Kidney (tissue), 14 donors: ENCODE data around the gene CAMK2A. TPM values are rescaled to one million over a fixed set of nuclear protein-coding genes. Genes with fewer than 3 reads are reported as not detected.

ENCODE experiments used
- DNase-seq, 5 donors: peaks; one replicate each; pipeline ENCODE4 v3.0.0-alpha.2; 2013 to 2020
- FAIRE-seq: peaks from 2 replicates; lab custom pipeline; 2012; peaks lifted over from hg19 to GRCh38; lab: Jason Lieb, UNC
- H3K27ac ChIP-seq, 2 donors: one replicate each; pipeline ENCODE4 v1.7.0; 2013; ENCODE audit warnings: low read depth in 2 of 2, low read length in 2 of 2, inconsistent platforms in 1 of 2
- H3K27me3 ChIP-seq: one replicate; pipeline ENCODE4 v1.7.1; 2013; ENCODE audit warnings: low read length, inconsistent platforms; ENCODE audit not compliant: control insufficient read depth, insufficient read depth
- H3K36me3 ChIP-seq, 3 donors: one replicate each; pipeline versions ENCODE4 v1.7.0 to v1.7.1; 2013; ENCODE audit warnings: low read length in 3 of 3, control low read depth in 1 of 3, inconsistent platforms in 1 of 3; ENCODE audit not compliant: insufficient read depth in 3 of 3, control insufficient read depth in 2 of 3
- H3K4me1 ChIP-seq, 3 donors: one replicate each; pipeline versions ENCODE4 v1.7.0 to v1.7.1; 2013; ENCODE audit warnings: low read length in 3 of 3, inconsistent platforms in 1 of 3, low read depth in 1 of 3; ENCODE audit not compliant: control insufficient read depth in 2 of 3, insufficient read depth in 2 of 3
- H3K4me3 ChIP-seq, 3 donors: one replicate each; pipeline versions ENCODE4 v1.7.0 to v1.8.1; 2013; ENCODE audit warnings: low read length in 3 of 3, control low read depth in 1 of 3, inconsistent platforms in 1 of 3
- H3K9ac ChIP-seq, 3 donors: one replicate each; pipeline versions ENCODE4 v1.7.0 to v1.7.1; 2013; ENCODE audit warnings: low read length in 3 of 3, control low read depth in 1 of 3, inconsistent platforms in 1 of 3
- H3K9me3 ChIP-seq, 3 donors: one replicate each; pipeline versions ENCODE4 v1.7.0 to v1.7.1; 2013; ENCODE audit warnings: low read length in 3 of 3, control low read depth in 1 of 3, inconsistent platforms in 1 of 3; ENCODE audit not compliant: control insufficient read depth in 2 of 3, insufficient read depth in 1 of 3
- intact Hi-C: fragments of 100-400 bp; cut with DNase I; formaldehyde crosslinking; loops from one replicate; pipeline ENCODE4 v1.11.1; 2022
- polyA plus RNA-seq: library from polyadenylated mRNA; stranded (reverse); fragments of 350-450 nt; fragmentation: Illumina TruSeq; extraction: RNeasy Lipid Tissue Mini Kit (QIAGEN cat#74804); gene quantifications from one replicate; pipeline ENCODE4 v1.2.3, GENCODE V29; 2014; ENCODE audit warnings: low read depth, low replicate concordance; ENCODE audit not compliant: insufficient read depth
- total RNA-seq: library from RNA; stranded (reverse); fragmentation: NEBNext Ultra II Directional; extraction: Animal tissue kit (Norgen Biotek cat#: 25700); gene quantifications from one replicate; pipeline ENCODE4 v1.2.1, GENCODE V29; 2021
- TF ChIP-seq, protein P1 (sequence below): IDR thresholded peaks from 3 replicates; pipeline ENCODE4 v1.5.1; 2012; ENCODE audit warnings: mild to moderate bottlenecking, moderate library complexity, borderline replicate concordance; ENCODE audit not compliant: insufficient read depth; ENCODE audit errors: extremely low read depth
- donor health status: control.
- donor health status: control.
- donor health status: control.
- donor health status: control.
- donor health status: control.
- donor health status: DM: yes; HTN: yes; CAD: no.
- donor health status: Normal renal cell carcinoma (clear cell type).

Gene CAMK2A
- total and polyA plus RNA-seq, 2 donors from 2014 or later = 0.28 to 0.90 TPM

DNA sequence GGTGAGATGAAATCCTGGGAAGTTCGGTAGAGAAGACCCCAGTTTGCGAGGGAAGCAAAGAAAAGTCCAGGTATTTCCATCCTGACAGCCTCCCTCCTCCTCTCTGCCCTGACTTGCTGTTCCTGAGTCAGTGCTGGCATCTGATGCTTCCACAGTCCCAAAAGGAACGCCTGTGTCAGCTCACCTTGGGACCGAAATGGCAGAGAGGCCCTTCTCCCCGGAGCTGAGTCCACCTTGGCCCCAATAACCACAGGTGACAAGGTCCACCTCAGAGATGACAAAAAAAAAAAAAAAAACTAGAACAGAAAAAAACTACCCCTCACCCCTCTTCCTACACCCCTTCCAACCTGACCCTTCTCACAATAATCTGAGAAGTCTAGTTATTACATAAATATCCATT is 68.1 kb downstream of the CAMK2A start:
- no peak overlapping the region for H3K4me3 ChIP-seq
- no peak for FAIRE-seq
- TF ChIP-seq, protein P1, sequence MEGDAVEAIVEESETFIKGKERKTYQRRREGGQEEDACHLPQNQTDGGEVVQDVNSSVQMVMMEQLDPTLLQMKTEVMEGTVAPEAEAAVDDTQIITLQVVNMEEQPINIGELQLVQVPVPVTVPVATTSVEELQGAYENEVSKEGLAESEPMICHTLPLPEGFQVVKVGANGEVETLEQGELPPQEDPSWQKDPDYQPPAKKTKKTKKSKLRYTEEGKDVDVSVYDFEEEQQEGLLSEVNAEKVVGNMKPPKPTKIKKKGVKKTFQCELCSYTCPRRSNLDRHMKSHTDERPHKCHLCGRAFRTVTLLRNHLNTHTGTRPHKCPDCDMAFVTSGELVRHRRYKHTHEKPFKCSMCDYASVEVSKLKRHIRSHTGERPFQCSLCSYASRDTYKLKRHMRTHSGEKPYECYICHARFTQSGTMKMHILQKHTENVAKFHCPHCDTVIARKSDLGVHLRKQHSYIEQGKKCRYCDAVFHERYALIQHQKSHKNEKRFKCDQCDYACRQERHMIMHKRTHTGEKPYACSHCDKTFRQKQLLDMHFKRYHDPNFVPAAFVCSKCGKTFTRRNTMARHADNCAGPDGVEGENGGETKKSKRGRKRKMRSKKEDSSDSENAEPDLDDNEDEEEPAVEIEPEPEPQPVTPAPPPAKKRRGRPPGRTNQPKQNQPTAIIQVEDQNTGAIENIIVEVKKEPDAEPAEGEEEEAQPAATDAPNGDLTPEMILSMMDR = no peak
- no peak for DNase-seq
- H3K9ac ChIP-seq = no peak overlapping the region
- no peaks in the 10 kb centered on the region for H3K27me3 ChIP-seq
- H3K9me3 ChIP-seq = no peaks in the 10 kb centered on the region
- H3K27ac ChIP-seq = no peak overlapping the region
- H3K4me1 ChIP-seq = no peaks in the 10 kb centered on the region
- intact Hi-C loops = no loop called here
- H3K36me3 ChIP-seq = no peaks in the 10 kb centered on the region

DNA sequence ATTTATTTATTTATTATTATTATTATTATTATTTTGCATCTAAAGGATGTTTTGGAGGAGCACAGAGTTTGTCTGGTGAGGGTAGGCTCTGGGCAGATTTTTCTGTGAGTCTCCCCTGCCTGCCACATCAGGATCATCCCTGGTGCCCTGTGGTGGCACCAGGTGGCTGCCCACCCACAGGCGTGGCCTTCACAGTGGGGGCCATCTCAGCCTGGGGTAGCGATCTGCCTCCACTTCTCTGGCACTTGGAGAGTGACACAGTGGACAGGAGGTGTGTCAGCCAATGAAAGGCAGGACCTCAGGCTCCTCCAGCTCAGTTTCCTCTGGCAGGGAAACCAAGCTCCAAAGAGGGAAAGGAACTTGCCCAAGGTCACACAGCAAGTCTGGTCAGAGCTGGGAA is 69.7 kb downstream of the CAMK2A start:
- intact Hi-C loops = no loop called here
- FAIRE-seq = no peak
- Histone ChIP-seq H3K9ac (no peak overlapping the region), H3K27me3 (no peaks in the 10 kb centered on the region), H3K36me3 (no peaks in the 10 kb centered on the region), H3K4me3 (no peak overlapping the region), H3K9me3 (no peaks in the 10 kb centered on the region), H3K27ac (no peak overlapping the region), H3K4me1 (no peaks in the 10 kb centered on the region)
- DNase-seq = no peak
- TF ChIP-seq, protein P1 = no peak

DNA sequence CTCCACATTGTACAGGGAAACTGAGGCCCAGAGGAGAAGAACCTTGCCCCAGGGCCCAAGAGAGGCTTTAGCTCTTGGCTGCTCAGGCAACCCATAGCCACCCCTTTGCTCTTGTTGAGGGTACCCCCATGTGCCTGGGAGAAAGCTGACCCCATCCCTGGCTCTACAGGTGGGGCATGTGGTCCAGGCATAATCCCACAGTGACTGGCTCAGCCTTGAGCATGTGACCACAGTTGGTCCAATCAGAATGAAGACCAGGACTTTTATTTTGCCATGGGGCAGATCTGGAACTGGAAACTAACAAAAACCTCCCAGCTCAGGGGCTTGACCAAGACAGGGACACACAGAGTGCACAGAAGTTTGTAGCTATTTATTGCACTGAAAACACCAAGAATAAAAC is 70.4 kb downstream of the CAMK2A start:
- intact Hi-C loops = no loop called here
- H3K9ac ChIP-seq = no peak overlapping the region
- FAIRE-seq = no peak

More for the DNA sequence above, 70.4 kb downstream of the CAMK2A start:
- TF ChIP-seq, protein P1 = no peak
- Histone ChIP-seq H3K4me3 (no peak overlapping the region), H3K36me3 (no peaks in the 10 kb centered on the region), H3K27me3 (no peaks in the 10 kb centered on the region), H3K9me3 (no peaks in the 10 kb centered on the region), H3K27ac (no peak overlapping the region), H3K4me1 (no peaks in the 10 kb centered on the region)
- no peak for DNase-seq
